ENCODE measurements around the gene ACTRT2. TPM values are rescaled to one million over a fixed set of nuclear protein-coding genes. Genes with fewer than 3 reads are reported as not detected.

The ACTRT2 gene
- total RNA-seq, 1 donor from 2014 or later, result not detected

- Mint-ChIP-seq H3K27ac (ENCODE audit: unreplicated experiment) (no peak overlapping the region), H3K36me3 (ENCODE audit: low read depth, unreplicated experiment) (no peaks in the 10 kb centered on the region), H3K9me3 (ENCODE audit: unreplicated experiment) (peaks cover 5% of the 10 kb centered on the region), H3K27me3 (ENCODE audit: unreplicated experiment) (peaks cover 10% of the 10 kb centered on the region), H3K4me1 (ENCODE audit: unreplicated experiment) (no peaks in the 10 kb centered on the region), H3K4me3 (ENCODE audit: unreplicated experiment) (no peak overlapping the region)
- no peak for DNase-seq (ENCODE audit: low spot score)
- TF ChIP-seq CTCF (IDR thresholded peaks at IDR 0.05; ENCODE audit: unreplicated experiment), result no peak
These were observed 32.2 kb downstream of the ACTRT2 start for GRCh38 chr1:3053366-3053980.

- Mint-ChIP-seq H3K27ac (ENCODE audit: unreplicated experiment) (no peak overlapping the region), H3K27me3 (ENCODE audit: unreplicated experiment) (peaks cover 11% of the 10 kb centered on the region), H3K36me3 (ENCODE audit: low read depth, unreplicated experiment) (no peaks in the 10 kb centered on the region), H3K4me1 (ENCODE audit: unreplicated experiment) (no peaks in the 10 kb centered on the region), H3K4me3 (ENCODE audit: unreplicated experiment) (no peak overlapping the region), H3K9me3 (ENCODE audit: unreplicated experiment) (peaks cover 5% of the 10 kb centered on the region)
- TF ChIP-seq CTCF (IDR thresholded peaks at IDR 0.05; ENCODE audit: unreplicated experiment), result no peak
- no peak for DNase-seq (ENCODE audit: low spot score)
These were observed 32.7 kb downstream of the ACTRT2 start for GRCh38 chr1:3053986-3054385.

GRCh38 chr1:3054474-3054873, 33.2 kb downstream of the ACTRT2 start:
- DNase-seq (ENCODE audit: low spot score), result no peak
- Mint-ChIP-seq H3K27me3 (ENCODE audit: unreplicated experiment) (peaks cover 12% of the 10 kb centered on the region), H3K4me1 (ENCODE audit: unreplicated experiment) (no peaks in the 10 kb centered on the region), H3K27ac (ENCODE audit: unreplicated experiment) (no peak overlapping the region), H3K36me3 (ENCODE audit: low read depth, unreplicated experiment) (no peaks in the 10 kb centered on the region), H3K4me3 (ENCODE audit: unreplicated experiment) (no peak overlapping the region), H3K9me3 (ENCODE audit: unreplicated experiment) (peaks cover 5% of the 10 kb centered on the region)
- TF ChIP-seq CTCF (IDR thresholded peaks at IDR 0.05; ENCODE audit: unreplicated experiment), result no peak

- Mint-ChIP-seq H3K4me1 (ENCODE audit: unreplicated experiment) (no peaks in the 10 kb centered on the region), H3K36me3 (ENCODE audit: low read depth, unreplicated experiment) (no peaks in the 10 kb centered on the region), H3K4me3 (ENCODE audit: unreplicated experiment) (no peak overlapping the region), H3K27me3 (ENCODE audit: unreplicated experiment) (peaks cover 12% of the 10 kb centered on the region), H3K27ac (ENCODE audit: unreplicated experiment) (no peak overlapping the region), H3K9me3 (ENCODE audit: unreplicated experiment) (peaks cover 5% of the 10 kb centered on the region)
- TF ChIP-seq CTCF (IDR thresholded peaks at IDR 0.05; ENCODE audit: unreplicated experiment), result no peak
- DNase-seq (ENCODE audit: low spot score), result no peak
These were observed 33.8 kb downstream of the ACTRT2 start for GRCh38 chr1:3055051-3055450.

GRCh38 chr1:3056641-3057040, 35.4 kb downstream of the ACTRT2 start:
- H3K9me3 Mint-ChIP-seq (ENCODE audit: unreplicated experiment), result peaks cover 5% of the 10 kb centered on the region
- H3K36me3 Mint-ChIP-seq (ENCODE audit: low read depth, unreplicated experiment), result no peaks in the 10 kb centered on the region
- H3K4me3 Mint-ChIP-seq (ENCODE audit: unreplicated experiment), result no peak overlapping the region
- H3K27ac Mint-ChIP-seq (ENCODE audit: unreplicated experiment), result no peak overlapping the region
- DNase-seq (ENCODE audit: low spot score), result no peak
- TF ChIP-seq CTCF (IDR thresholded peaks at IDR 0.05; ENCODE audit: unreplicated experiment), result no peak
- H3K4me1 Mint-ChIP-seq (ENCODE audit: unreplicated experiment), result no peaks in the 10 kb centered on the region
- peaks cover 12% of the 10 kb centered on the region for H3K27me3 Mint-ChIP-seq (ENCODE audit: unreplicated experiment)

Measured in endothelial cell (in vitro differentiated cells).